GM19025 (cell line): Measurements from ENCODE around the gene ARL4A.

Source experiments
- ATAC-seq: cut with Tn5 transposase; IDR thresholded peaks from one replicate; pipeline ENCODE4 v1.9.1; 2021; ENCODE audit warnings: mild to moderate bottlenecking, low read depth, moderate library complexity; ENCODE audit not compliant: unreplicated experiment

The ARL4A gene

GRCh38 chr7:12722136-12722535 is 34.7 kb downstream of the ARL4A start:
- ATAC-seq, result no peak

GRCh38 chr7:12722636-12723605 is 35.5 kb downstream of the ARL4A start:
- ATAC-seq, result no peak

- no peak for ATAC-seq
These were observed 38.3 kb downstream of the ARL4A start for GRCh38 chr7:12725575-12726316.

GRCh38 chr7:12726908-12727307 is 39.5 kb downstream of the ARL4A start:
- ATAC-seq, result no peak

- ATAC-seq, result no peak
These were observed 40.2 kb downstream of the ARL4A start for GRCh38 chr7:12727455-12728191.

GRCh38 chr7:12728192-12728538 is 40.7 kb downstream of the ARL4A start:
- no peak for ATAC-seq

GRCh38 chr7:12729112-12729511 is 41.7 kb downstream of the ARL4A start:
- no peak for ATAC-seq

GRCh38 chr7:12730523-12730922 is 43.1 kb downstream of the ARL4A start:
- no peak for ATAC-seq

- ATAC-seq, result no peak
These were observed 43.8 kb downstream of the ARL4A start for GRCh38 chr7:12731214-12731656.

- no peak for ATAC-seq
These were observed 44.3 kb downstream of the ARL4A start for GRCh38 chr7:12731775-12732174.

GRCh38 chr7:12732428-12732827 is 45.0 kb downstream of the ARL4A start:
- no peak for ATAC-seq

GRCh38 chr7:12735923-12736322 is 48.5 kb downstream of the ARL4A start:
- no peak for ATAC-seq

GRCh38 chr7:12737373-12737772 is 49.9 kb downstream of the ARL4A start:
- no peak for ATAC-seq

GRCh38 chr7:12737836-12738235 is 50.4 kb downstream of the ARL4A start:
- ATAC-seq, result no peak

- ATAC-seq, result no peak
These were observed 51.2 kb downstream of the ARL4A start for GRCh38 chr7:12738665-12739064.
